IMR-90 (cell line): ENCODE results near the gene NACC1. TPM values are rescaled to one million over a fixed set of nuclear protein-coding genes. Genes with fewer than 3 reads are reported as not detected.

Source experiments
- BHLHE40 ChIP-seq: fragments of 150-350 bp; IDR thresholded peaks from 2 replicates; pipeline ENCODE4 v1.6.1; 2016; ENCODE audit warnings: mild to moderate bottlenecking, low read depth, low read length
- polyA plus RNA-seq, 3 experiments: library from polyadenylated mRNA; depleted of rRNA; stranded (reverse); fragments of >200 nt; gene quantifications; 2 replicates each; pipeline ENCODE4 v1.2.3, GENCODE V29; 2012; ENCODE audit warnings: low replicate concordance in 1 of 3
- total RNA-seq: library from RNA; depleted of rRNA; stranded (reverse); fragments of >200 nt; gene quantifications from 2 replicates; pipeline ENCODE4 v1.2.3, GENCODE V29; 2012
- TF ChIP-seq, protein P1 (sequence below): fragments of 150-350 bp; IDR thresholded peaks from 2 replicates; pipeline ENCODE4 v1.6.1; 2016; ENCODE audit warnings: low read depth, mild to moderate bottlenecking, low read length, moderate library complexity, borderline replicate concordance

The NACC1 gene
- total and polyA plus RNA-seq, 2 of the 4 experiments (the other 2 are of a cell fraction), result 42.5 to 181 TPM

DNA sequence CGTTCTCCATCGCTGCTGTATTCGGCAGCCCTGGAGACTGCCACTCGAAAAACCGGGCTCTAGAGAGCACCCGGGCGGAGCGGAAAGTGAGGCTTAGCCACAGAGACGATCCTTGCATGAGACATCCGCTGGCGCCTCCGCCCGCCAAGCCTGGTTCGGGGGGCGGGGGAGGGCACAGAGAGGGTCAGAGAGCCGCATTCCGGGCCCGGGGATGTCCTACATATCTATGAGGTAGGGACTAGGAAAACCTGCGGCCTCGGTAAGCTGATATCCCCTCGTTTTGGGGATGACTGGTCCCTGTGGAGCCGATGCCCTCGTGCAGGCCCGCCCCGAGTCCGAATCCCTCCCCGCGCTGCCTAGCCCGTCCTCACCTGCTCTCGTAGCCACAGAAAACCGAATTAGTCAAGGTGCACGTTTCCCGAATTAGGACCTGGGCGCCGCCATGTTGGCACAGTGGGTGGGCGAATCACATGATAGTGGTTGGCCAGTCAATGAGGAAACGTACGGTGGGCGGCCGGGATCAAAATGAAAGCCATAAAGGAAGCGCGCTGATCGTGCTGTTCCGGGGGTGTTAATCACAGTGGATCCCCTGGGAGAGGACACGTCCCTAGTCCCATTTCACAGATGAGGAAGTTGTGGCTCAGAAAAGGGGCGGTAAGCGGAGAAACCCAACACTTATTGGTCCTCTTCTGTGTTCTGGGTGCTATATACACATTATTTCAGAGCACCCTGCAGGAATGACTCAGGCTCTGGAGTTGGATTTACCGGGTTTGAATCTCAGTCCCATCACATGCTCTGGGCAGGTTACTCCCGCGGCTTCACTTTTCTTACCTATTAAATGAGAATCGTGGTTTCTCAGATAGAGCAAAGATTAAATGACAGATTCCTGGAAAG lies 1.5 kb upstream of the NACC1 start, which contains the start of gene TRMT1 (continued):
- TF ChIP-seq, protein P1, sequence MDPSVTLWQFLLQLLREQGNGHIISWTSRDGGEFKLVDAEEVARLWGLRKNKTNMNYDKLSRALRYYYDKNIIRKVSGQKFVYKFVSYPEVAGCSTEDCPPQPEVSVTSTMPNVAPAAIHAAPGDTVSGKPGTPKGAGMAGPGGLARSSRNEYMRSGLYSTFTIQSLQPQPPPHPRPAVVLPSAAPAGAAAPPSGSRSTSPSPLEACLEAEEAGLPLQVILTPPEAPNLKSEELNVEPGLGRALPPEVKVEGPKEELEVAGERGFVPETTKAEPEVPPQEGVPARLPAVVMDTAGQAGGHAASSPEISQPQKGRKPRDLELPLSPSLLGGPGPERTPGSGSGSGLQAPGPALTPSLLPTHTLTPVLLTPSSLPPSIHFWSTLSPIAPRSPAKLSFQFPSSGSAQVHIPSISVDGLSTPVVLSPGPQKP, result no peak
- TF ChIP-seq BHLHE40, result no peak; the same call in 1 of the 2 replicates
